Liver (tissue), 9 donors: ENCODE measurements around the gene FOXJ2. TPM values are rescaled to one million over a fixed set of nuclear protein-coding genes. Genes with fewer than 3 reads are reported as not detected.

Experiments
- DNase-seq: peaks from one replicate; pipeline ENCODE4 v3.0.0-alpha.2; 2017; ENCODE audit warnings: low spot score
- H3K27ac ChIP-seq, 2 donors: one replicate each; pipeline ENCODE4 v1.7.0; 2013; ENCODE audit warnings: inconsistent platforms in 2 of 2, low read length in 2 of 2, control low read depth in 1 of 2, low read depth in 1 of 2, mild to moderate bottlenecking in 1 of 2
- H3K27me3 ChIP-seq, 4 donors: one replicate each; pipeline versions ENCODE4 v1.6.1 to v1.7.0; 2013; ENCODE audit warnings: low read length in 3 of 4, inconsistent platforms in 1 of 4, mild to moderate bottlenecking in 1 of 4, moderate library complexity in 1 of 4; ENCODE audit not compliant: control insufficient read depth in 4 of 4, insufficient read depth in 4 of 4
- H3K36me3 ChIP-seq, 4 donors: one replicate each; pipeline versions ENCODE4 v1.6.1 to v1.7.0; 2013; ENCODE audit warnings: low read length in 3 of 4, mild to moderate bottlenecking in 3 of 4, low read depth in 1 of 4, moderate library complexity in 1 of 4; ENCODE audit not compliant: control insufficient read depth in 4 of 4, insufficient read depth in 3 of 4
- H3K4me1 ChIP-seq, 4 donors: one replicate each; pipeline versions ENCODE4 v1.6.1 to v1.7.0; 2013; ENCODE audit warnings: low read length in 3 of 4, mild to moderate bottlenecking in 3 of 4, moderate library complexity in 1 of 4; ENCODE audit not compliant: control insufficient read depth in 4 of 4, insufficient read depth in 4 of 4
- H3K4me3 ChIP-seq, 3 donors: one replicate each; pipeline versions ENCODE4 v1.6.1 to v1.7.0; 2013; ENCODE audit warnings: low read length in 3 of 3, control low read depth in 1 of 3, low read depth in 1 of 3, mild to moderate bottlenecking in 1 of 3
- H3K9ac ChIP-seq, 2 donors: one replicate each; pipeline ENCODE4 v1.7.0; 2013; ENCODE audit warnings: low read length in 2 of 2, mild to moderate bottlenecking in 2 of 2, moderate library complexity in 2 of 2, control low read depth in 1 of 2, low read depth in 1 of 2
- H3K9me3 ChIP-seq, 4 donors: one replicate each; pipeline versions ENCODE4 v1.6.1 to v1.7.0; 2013; ENCODE audit warnings: low read length in 3 of 4; ENCODE audit not compliant: control insufficient read depth in 4 of 4
- ATF3 ChIP-seq: IDR thresholded peaks from 2 replicates; pipeline ENCODE4 v1.6.1; 2016; ENCODE audit warnings: antibody characterized with exemption
- CTCF ChIP-seq: fragments of 150-350 bp; IDR thresholded peaks from 2 replicates; pipeline ENCODE4 v1.5.1; 2017; ENCODE audit warnings: improper control_type of control experiment, low read depth, low read length; ENCODE audit not compliant: missing input control
- EGR1 ChIP-seq, 2 donors: IDR thresholded peaks; 2 replicates each; pipeline ENCODE4 v1.6.1; 2016 to 2018; ENCODE audit warnings: antibody characterized with exemption in 2 of 2, low read depth in 2 of 2
- FOXA1 ChIP-seq: IDR thresholded peaks from 2 replicates; pipeline ENCODE4 v1.6.1; 2016; ENCODE audit warnings: antibody characterized with exemption
- FOXA2 ChIP-seq: IDR thresholded peaks from 2 replicates; pipeline ENCODE4 v1.6.1; 2016; ENCODE audit warnings: antibody characterized with exemption
- GABPA ChIP-seq, 2 donors: IDR thresholded peaks in 1 of 2; conservative IDR thresholded peaks in 1 of 2; 2 replicates each; pipeline ENCODE4 v1.6.1; 2016; ENCODE audit warnings: antibody characterized with exemption in 2 of 2, mild to moderate bottlenecking in 1 of 2, moderate library complexity in 1 of 2
- HNF4A ChIP-seq, 2 donors: conservative IDR thresholded peaks; 2 replicates each; pipeline ENCODE4 v1.6.1; 2016; ENCODE audit warnings: antibody characterized with exemption in 2 of 2, mild to moderate bottlenecking in 2 of 2
- HNF4G ChIP-seq: IDR thresholded peaks from 2 replicates; pipeline ENCODE4 v1.6.1; 2016; ENCODE audit warnings: antibody characterized with exemption
- JUND ChIP-seq, 2 donors: IDR thresholded peaks; 2 replicates each; pipeline ENCODE4 v1.6.1; 2016; ENCODE audit warnings: antibody characterized with exemption in 2 of 2
- MAX ChIP-seq: IDR thresholded peaks from 2 replicates; pipeline ENCODE4 v1.6.1; 2016; ENCODE audit warnings: antibody characterized with exemption
- NR2F2 ChIP-seq: IDR thresholded peaks from 2 replicates; pipeline ENCODE4 v1.6.1; 2016; ENCODE audit warnings: antibody characterized with exemption
- RAD21 ChIP-seq, 2 donors: IDR thresholded peaks; 2 replicates each; pipeline ENCODE4 v1.6.1; 2016; ENCODE audit warnings: antibody characterized with exemption in 2 of 2, mild to moderate bottlenecking in 2 of 2
- REST ChIP-seq: IDR thresholded peaks from 2 replicates; pipeline ENCODE4 v1.6.1; 2016; ENCODE audit warnings: antibody characterized with exemption, mild to moderate bottlenecking
- RXRA ChIP-seq, 2 donors: IDR thresholded peaks; 2 replicates each; pipeline ENCODE4 v1.6.1; 2017 to 2018; ENCODE audit warnings: antibody characterized with exemption in 2 of 2, mild to moderate bottlenecking in 1 of 2
- SP1 ChIP-seq: IDR thresholded peaks from 2 replicates; pipeline ENCODE4 v1.6.1; 2018; ENCODE audit warnings: antibody characterized with exemption, mild to moderate bottlenecking
- TAF1 ChIP-seq: conservative IDR thresholded peaks from 2 replicates; pipeline ENCODE4 v1.6.1; 2016; ENCODE audit warnings: antibody characterized with exemption, mild to moderate bottlenecking
- YY1 ChIP-seq: IDR thresholded peaks from 2 replicates; pipeline ENCODE4 v1.6.1; 2016; ENCODE audit warnings: antibody characterized with exemption, mild to moderate bottlenecking
- ZBTB33 ChIP-seq: IDR thresholded peaks from 2 replicates; pipeline ENCODE4 v1.6.1; 2016; ENCODE audit warnings: antibody characterized with exemption
- polyA plus RNA-seq, 2 donors: library from polyadenylated mRNA; stranded (reverse) in 1 of 2; unstranded in 1 of 2; fragments of 200-250 nt in 1 of 2; fragments of >200 nt in 1 of 2; fragmentation: Nextera tagmentation in 1 of 2; extraction: Ambion mirVana in 1 of 2; gene quantifications; one replicate each; pipeline versions ENCODE4 v1.2.1 to v1.2.3, GENCODE V29; 2013 to 2015
- total RNA-seq, 2 donors: library from RNA; depleted of rRNA; stranded (reverse); fragments of >200 nt; gene quantifications; one replicate each; pipeline ENCODE4 v1.2.3, GENCODE V29; 2014
- donor health status: healthy.
- donor health status: healthy.
- donor health status: healthy.
- donor health status: healthy.
- donor health status: healthy.

FOXJ2 gene
- total and polyA plus RNA-seq, 4 donors = 2.3 to 9.2 (median 3.7) TPM

GRCh38 chr12:8034802-8035201 is 2.3 kb downstream of the FOXJ2 start:
- Histone ChIP-seq H3K9me3 (no peaks in the 10 kb centered on the region), H3K27ac (no peak overlapping the region), H3K36me3 (peaks cover 0 to 3% (median under 1%) of the 10 kb centered on the region in 4 donors), H3K27me3 (no peaks in the 10 kb centered on the region), H3K4me3 (no peak overlapping the region), H3K4me1 (peaks cover 8 to 62% (median 44%) of the 10 kb centered on the region in 4 donors), H3K9ac (no peak overlapping the region)
- TF ChIP-seq FOXA2 (no peak), GABPA (IDR thresholded peaks at IDR 0.05 in 1 of 2, conservative IDR thresholded peaks at IDR 0.05 in 1 of 2) (no peak), RXRA (IDR thresholded peaks at IDR 0.05) (no peak), MAX (no peak), HNF4G (no peak), SP1 (no peak), ZBTB33 (no peak), ATF3 (no peak), CTCF (no peak), EGR1 (IDR thresholded peaks at IDR 0.05; ENCODE audit: low read depth in 2 of 2) (no peak), TAF1 (no peak), JUND (IDR thresholded peaks at IDR 0.05) (no peak), FOXA1 (no peak), NR2F2 (no peak), HNF4A (conservative IDR thresholded peaks at IDR 0.05) (no peak), REST (no peak), RAD21 (IDR thresholded peaks at IDR 0.05) (no peak), YY1 (no peak)
- no peak for DNase-seq
